Measurements from ENCODE around the gene SCYGR4.

DNA sequence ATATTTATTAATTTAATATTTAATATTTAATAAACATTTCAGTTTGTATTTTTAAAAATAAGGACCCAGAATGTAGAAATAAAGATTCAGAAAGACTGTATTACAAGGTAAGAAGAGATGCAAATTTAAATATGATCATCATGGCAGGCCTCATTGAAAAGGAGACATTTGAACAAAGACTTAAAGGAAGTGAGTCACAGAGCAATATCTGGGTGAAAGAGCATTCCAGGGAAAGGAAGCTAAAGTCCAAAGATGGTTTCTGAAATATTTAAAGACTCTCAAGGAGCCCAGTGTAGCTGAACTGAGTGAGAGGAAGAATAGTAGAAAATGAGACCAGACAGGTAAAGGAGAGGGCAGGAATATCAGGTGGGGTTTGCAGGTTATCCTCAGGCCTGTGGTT, 5.9 kb downstream of the SCYGR4 start:
- TF ChIP-seq CTCF (conservative IDR thresholded peaks at IDR 0.05; ENCODE audit: low read length) (no peak), EZH2phosphoT487 (IDR thresholded peaks at IDR 0.05; ENCODE audit: borderline replicate concordance) (no peak)
